Middle frontal gyrus (tissue), 1 donor: Measurements from ENCODE around the gene GBP7.

Experiments used
- DNase-seq: peaks from one replicate; pipeline ENCODE4 v3.0.0-alpha.2; 2015; ENCODE audit warnings: low spot score; ENCODE audit errors: extremely low spot score

The GBP7 gene

GRCh38 chr1:89121641-89122040, 54.2 kb downstream of the GBP7 start:
- DNase-seq: no peak

- no peak for DNase-seq
These were observed 61.1 kb downstream of the GBP7 start for GRCh38 chr1:89114662-89115061.

GRCh38 chr1:89112871-89113613, 62.8 kb downstream of the GBP7 start:
- DNase-seq: no peak

- no peak for DNase-seq
These were observed 71.1 kb downstream of the GBP7 start for GRCh38 chr1:89104687-89105086.

GRCh38 chr1:89104147-89104546, 71.7 kb downstream of the GBP7 start:
- DNase-seq: no peak

- DNase-seq: no peak
These were observed 73.8 kb downstream of the GBP7 start for GRCh38 chr1:89102021-89102420.

- DNase-seq: no peak
These were observed 75.4 kb downstream of the GBP7 start for GRCh38 chr1:89100412-89100811.

- no peak for DNase-seq
These were observed 76.9 kb downstream of the GBP7 start for GRCh38 chr1:89098857-89099256.

GRCh38 chr1:89095737-89096136, 80.1 kb downstream of the GBP7 start:
- DNase-seq: no peak

GRCh38 chr1:89089962-89090361, 85.8 kb downstream of the GBP7 start:
- DNase-seq: no peak

- DNase-seq: no peak
These were observed 87.2 kb downstream of the GBP7 start for GRCh38 chr1:89088572-89088971.

GRCh38 chr1:89087241-89087640, 88.6 kb downstream of the GBP7 start:
- DNase-seq: no peak

GRCh38 chr1:89085781-89086180, 90.0 kb downstream of the GBP7 start:
- no peak for DNase-seq
